Activated CD4-positive, alpha-beta memory T cell treated with anti-CD3 and anti-CD28 coated beads for 36 hours (primary cell): ENCODE results near the gene CCL15. TPM values are rescaled to one million over a fixed set of nuclear protein-coding genes. Genes with fewer than 3 reads are reported as not detected.
"Not testable (repeated sequence)": the region's sequence is repeated elsewhere in the genome, so short reads cannot be mapped to it uniquely, and the experiment has no call there.

Experiments used
- CTCF ChIA-PET: fragments of 350-600 bp; sonication (Branson Sonifier 250); formaldehyde crosslinking; loops from one replicate; lab custom pipeline; 2021; ENCODE audit warnings: antibody characterized with exemption, inconsistent platforms; lab: Charles Lee
- POLR2A ChIA-PET: fragments of 350-600 bp; sonication (Branson Sonifier 250); formaldehyde crosslinking; loops from one replicate; lab custom pipeline; 2021; ENCODE audit warnings: antibody characterized with exemption; lab: Charles Lee
- DNase-seq: peaks from one replicate; pipeline ENCODE4 v3.0.0-alpha.2; 2020
- H3K27ac Mint-ChIP-seq: one replicate; pipeline ENCODE4 v1.8.0; 2021; ENCODE audit warnings: mixed read lengths
- H3K27me3 Mint-ChIP-seq: one replicate; pipeline ENCODE4 v1.8.0; 2021; ENCODE audit warnings: mixed read lengths
- H3K36me3 Mint-ChIP-seq: one replicate; pipeline ENCODE4 v1.8.0; 2021; ENCODE audit warnings: mixed read lengths
- H3K4me1 Mint-ChIP-seq: one replicate; pipeline ENCODE4 v1.8.0; 2021; ENCODE audit warnings: low read depth, mixed read lengths
- H3K4me3 Mint-ChIP-seq: one replicate; pipeline ENCODE4 v1.8.0; 2021; ENCODE audit warnings: mild to moderate bottlenecking, mixed read lengths
- H3K9me3 Mint-ChIP-seq: one replicate; pipeline ENCODE4 v1.8.0; 2021; ENCODE audit warnings: mixed read lengths
- intact Hi-C: fragments of 100-400 bp; cut with micrococcal nuclease; formaldehyde crosslinking; loops from one replicate; pipeline ENCODE4 v1.15.1; 2023
- total RNA-seq, 2 experiments: library from RNA; stranded (reverse); gene quantifications; one replicate each; pipeline ENCODE4 v1.2.3, GENCODE V29; 2021

CCL15 gene
- not detected for total RNA-seq

DNA sequence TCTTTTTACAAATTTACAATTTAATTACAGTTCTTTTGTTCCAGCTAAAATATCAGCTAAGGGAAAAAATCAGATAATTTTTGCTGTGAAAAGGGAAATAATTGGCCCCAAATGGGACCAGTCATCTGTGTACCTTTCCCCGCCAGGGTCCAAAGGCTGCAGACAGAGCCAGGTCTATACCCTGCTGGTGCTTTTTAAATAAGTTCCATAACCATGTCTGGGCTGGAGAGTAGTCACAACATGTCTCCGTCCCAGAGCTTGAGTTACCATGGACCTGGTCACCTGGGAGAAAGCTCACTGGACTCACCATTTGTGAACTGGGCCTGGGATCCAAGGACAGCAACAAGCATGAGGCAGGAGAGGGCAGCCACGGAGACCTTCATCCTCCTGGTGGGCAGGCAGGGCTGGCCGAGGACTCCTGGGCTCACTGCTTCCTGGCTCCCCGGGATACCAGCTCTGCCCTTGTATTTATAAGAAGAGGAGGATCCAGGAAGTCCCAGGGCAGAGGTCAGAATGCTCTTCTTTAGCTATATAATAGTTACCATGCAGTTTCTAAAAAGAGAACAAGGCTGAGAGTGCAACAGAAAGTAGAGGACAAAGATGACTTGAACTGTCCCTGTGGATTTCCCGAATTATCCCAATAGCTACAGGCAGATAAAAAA lies at the start of gene CCL15:
CCL15 (minus strand) TSS at position 444 of the 662 bp plus-strand sequence; CDS start at position 383, 61 bp downstream.
- H3K9me3 Mint-ChIP-seq: no peaks in the 10 kb centered on the region
- ChIA-PET POLR2A (no interaction called here), CTCF (no interaction called here)
- H3K27ac Mint-ChIP-seq: no peak within 1 kb of the TSS
- peaks cover 6% of the 10 kb centered on the region for H3K4me1 Mint-ChIP-seq
- H3K27me3 Mint-ChIP-seq: peaks cover 15% of the 10 kb centered on the region
- intact Hi-C loops: no loop called here
- DNase-seq: no peak
- H3K36me3 Mint-ChIP-seq: no peaks in the 10 kb centered on the region
- H3K4me3 Mint-ChIP-seq: no peak within 1 kb of the TSS

DNA sequence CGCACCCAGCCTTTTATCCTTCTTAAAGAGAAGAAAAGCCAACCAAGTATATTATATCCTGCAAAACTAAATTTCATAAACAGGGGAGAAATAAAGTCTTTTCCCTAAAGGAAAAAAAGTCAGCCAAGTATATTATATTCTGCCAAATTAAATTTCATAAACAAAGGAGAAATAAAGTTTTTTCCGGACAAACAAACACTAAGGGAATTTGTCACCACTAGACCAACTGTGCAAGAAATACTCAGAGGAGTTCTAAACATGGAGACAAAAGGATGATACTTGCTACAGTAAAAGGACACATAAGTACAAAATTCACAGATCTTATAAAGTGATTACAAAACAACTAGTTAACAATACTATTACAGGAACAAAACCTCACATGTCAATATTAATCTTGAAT lies 48.3 kb upstream of the CCL15 start:
- POLR2A ChIA-PET: no interaction called here
- H3K4me3 Mint-ChIP-seq: no peak overlapping the region
- H3K27ac Mint-ChIP-seq: no peak overlapping the region
- CTCF ChIA-PET: no interaction called here
- no peak for DNase-seq
- intact Hi-C loops: no loop called here
- H3K9me3 Mint-ChIP-seq: peaks cover 28% of the 10 kb centered on the region
- H3K27me3 Mint-ChIP-seq: peaks cover 36% of the 10 kb centered on the region
- peaks cover 5% of the 10 kb centered on the region for H3K36me3 Mint-ChIP-seq
- H3K4me1 Mint-ChIP-seq: no peaks in the 10 kb centered on the region

GRCh38 chr17:36048066-36048465 lies 46.7 kb upstream of the CCL15 start:
- H3K9me3 Mint-ChIP-seq: peaks cover 28% of the 10 kb centered on the region
- peaks cover 41% of the 10 kb centered on the region for H3K27me3 Mint-ChIP-seq

DNA sequence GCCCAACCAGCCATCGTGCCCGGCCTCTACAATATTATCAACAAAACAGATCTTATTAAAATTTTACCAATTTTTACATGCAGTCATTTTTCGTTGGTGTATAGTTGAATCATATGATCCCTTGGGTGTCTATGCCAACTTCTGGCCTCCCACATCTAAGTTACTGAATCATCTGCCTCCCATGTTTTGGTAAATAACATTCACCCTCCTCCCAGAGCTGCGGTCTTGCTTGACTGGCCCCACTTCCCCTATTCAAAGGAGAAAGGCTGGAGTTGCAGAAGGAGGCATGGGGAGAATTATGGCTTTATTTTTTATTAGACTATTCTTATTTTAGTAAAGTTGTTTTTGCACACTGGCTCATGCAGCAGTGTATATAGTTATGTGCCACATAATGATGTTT lies 34.9 kb upstream of the CCL15 start:
- POLR2A ChIA-PET: no interaction called here
- Mint-ChIP-seq H3K27ac (no peak overlapping the region), H3K36me3 (no peaks in the 10 kb centered on the region), H3K27me3 (peaks cover 7% of the 10 kb centered on the region), H3K4me1 (no peaks in the 10 kb centered on the region), H3K4me3 (no peak overlapping the region), H3K9me3 (no peaks in the 10 kb centered on the region)
- no peak for DNase-seq
- CTCF ChIA-PET: no interaction called here
- intact Hi-C loops: no loop called here

More at GRCh38 chr17:36048066-36048465, 46.7 kb upstream of the CCL15 start:
- no peak overlapping the region for H3K27ac Mint-ChIP-seq
- no peak for DNase-seq
- no peak overlapping the region for H3K4me3 Mint-ChIP-seq
- intact Hi-C loops: no loop called here
- H3K36me3 Mint-ChIP-seq: peaks cover 5% of the 10 kb centered on the region
- H3K4me1 Mint-ChIP-seq: no peaks in the 10 kb centered on the region
- ChIA-PET CTCF (no interaction called here), POLR2A (no interaction called here)

DNA sequence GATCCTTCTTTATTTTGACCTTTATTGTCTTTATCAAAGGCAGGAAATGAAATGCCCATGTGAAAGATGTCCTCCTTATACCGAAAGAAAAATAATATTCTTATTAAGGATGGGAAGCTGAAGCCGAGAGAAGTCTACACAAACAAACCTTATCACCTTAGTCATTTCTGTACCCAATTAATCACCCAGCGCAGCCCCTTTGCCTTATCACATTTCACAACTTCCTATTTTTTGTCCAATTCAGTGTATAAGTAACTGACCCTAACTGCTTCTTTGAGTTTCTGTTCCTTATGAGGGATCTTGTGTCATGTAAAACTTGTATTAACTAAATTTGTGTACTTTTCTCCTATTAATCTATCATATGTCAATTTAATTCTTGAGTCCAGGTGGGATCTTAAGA lies 32.8 kb upstream of the CCL15 start:
- CTCF ChIA-PET: no interaction called here
- no peak overlapping the region for H3K4me3 Mint-ChIP-seq
- intact Hi-C loops: no loop called here

GRCh38 chr17:36030956-36031355 lies 29.6 kb upstream of the CCL15 start:
- intact Hi-C loops: no loop called here
- H3K9me3 Mint-ChIP-seq: no peaks in the 10 kb centered on the region
- ChIA-PET CTCF (no interaction called here), POLR2A (no interaction called here)
- H3K4me1 Mint-ChIP-seq: no peaks in the 10 kb centered on the region
- no peak overlapping the region for H3K4me3 Mint-ChIP-seq
- H3K27ac Mint-ChIP-seq: no peak overlapping the region
- peaks cover 20% of the 10 kb centered on the region for H3K27me3 Mint-ChIP-seq
- no peaks in the 10 kb centered on the region for H3K36me3 Mint-ChIP-seq
- DNase-seq: no peak

More for the DNA sequence above, 32.8 kb upstream of the CCL15 start:
- no peak for DNase-seq
- Mint-ChIP-seq H3K9me3 (no peaks in the 10 kb centered on the region), H3K36me3 (no peaks in the 10 kb centered on the region), H3K4me1 (no peaks in the 10 kb centered on the region), H3K27me3 (peaks cover 13% of the 10 kb centered on the region), H3K27ac (no peak overlapping the region)
- POLR2A ChIA-PET: no interaction called here

- no peaks in the 10 kb centered on the region for H3K36me3 Mint-ChIP-seq
- peaks cover 29% of the 10 kb centered on the region for H3K27me3 Mint-ChIP-seq
- POLR2A ChIA-PET: no interaction called here
- H3K4me3 Mint-ChIP-seq: no peak overlapping the region
- DNase-seq: no peak
- no peaks in the 10 kb centered on the region for H3K4me1 Mint-ChIP-seq
- CTCF ChIA-PET: interaction anchor here (0.9 kb wide), 1 partner anchor 124 kb away, joined by 3 read pairs; no protein-coding TSS in a partner anchor
- no peaks in the 10 kb centered on the region for H3K9me3 Mint-ChIP-seq
- intact Hi-C loops: no loop called here
- H3K27ac Mint-ChIP-seq: no peak overlapping the region
Observed at GRCh38 chr17:36027761-36028160, 26.4 kb upstream of the CCL15 start.

- DNase-seq: no peak
- ChIA-PET POLR2A (no interaction called here), CTCF (interaction anchor here (1.0 kb wide), 1 partner anchor 48 kb away, joined by 3 read pairs; no protein-coding TSS in a partner anchor)
- intact Hi-C loops: no loop called here
- peaks cover 47% of the 10 kb centered on the region for H3K27me3 Mint-ChIP-seq
- no peaks in the 10 kb centered on the region for H3K4me1 Mint-ChIP-seq
- H3K27ac Mint-ChIP-seq: no peak overlapping the region
- no peaks in the 10 kb centered on the region for H3K36me3 Mint-ChIP-seq
- H3K4me3 Mint-ChIP-seq: no peak overlapping the region
- no peaks in the 10 kb centered on the region for H3K9me3 Mint-ChIP-seq
Observed at GRCh38 chr17:36024106-36024869, 22.9 kb upstream of the CCL15 start.

GRCh38 chr17:36019423-36019822 lies 18.1 kb upstream of the CCL15 start:
- intact Hi-C loops: no loop called here
- ChIA-PET CTCF (no interaction called here), POLR2A (no interaction called here)
- no peak overlapping the region for H3K4me3 Mint-ChIP-seq
- no peaks in the 10 kb centered on the region for H3K36me3 Mint-ChIP-seq
- H3K27me3 Mint-ChIP-seq: peaks cover 41% of the 10 kb centered on the region
- DNase-seq: no peak
- no peaks in the 10 kb centered on the region for H3K9me3 Mint-ChIP-seq
- H3K4me1 Mint-ChIP-seq: no peaks in the 10 kb centered on the region
- no peak overlapping the region for H3K27ac Mint-ChIP-seq

- H3K4me1 Mint-ChIP-seq: no peaks in the 10 kb centered on the region
- peaks cover 34% of the 10 kb centered on the region for H3K27me3 Mint-ChIP-seq
- H3K27ac Mint-ChIP-seq: no peak within 1 kb of the TSS
- DNase-seq: no peak
- intact Hi-C loops: no loop called here
- POLR2A ChIA-PET: no interaction called here
- no peak within 1 kb of the TSS for H3K4me3 Mint-ChIP-seq
- no peaks in the 10 kb centered on the region for H3K36me3 Mint-ChIP-seq
- no peaks in the 10 kb centered on the region for H3K9me3 Mint-ChIP-seq
- CTCF ChIA-PET: no interaction called here
Observed at GRCh38 chr17:36017799-36018198, 16.4 kb upstream of the CCL15 start, which contains the start of gene CCL23. CCL23 (minus strand) TSS chr17:36017972; CDS start chr17:36017897, 75 bp downstream.

GRCh38 chr17:36016555-36016954 lies 15.2 kb upstream of the CCL15 start:
- Mint-ChIP-seq H3K4me1 (no peaks in the 10 kb centered on the region), H3K9me3 (no peaks in the 10 kb centered on the region)

DNA sequence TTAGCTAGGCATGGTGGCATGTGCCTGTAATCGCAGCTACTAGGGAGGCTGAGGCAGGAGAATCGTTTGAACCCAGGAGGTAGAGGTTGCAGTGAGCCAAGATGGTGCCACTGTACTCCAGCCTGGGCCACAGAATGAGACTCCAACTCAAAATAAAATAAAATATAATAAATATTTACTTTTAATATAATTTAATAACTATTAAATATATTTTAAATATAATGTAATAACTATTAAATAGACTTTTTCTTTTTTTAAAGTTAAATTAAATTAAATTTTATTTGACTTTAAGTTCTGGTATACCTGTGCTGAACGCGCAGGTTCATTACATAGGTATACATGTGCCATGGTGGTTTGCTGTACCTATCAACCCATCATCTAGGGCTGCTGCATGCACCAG lies 14.5 kb upstream of the CCL15 start:
- CTCF ChIA-PET: interaction anchor here (0.6 to 1.0 kb wide), 2 partner anchors 41 to 47 kb away, joined by 3 read pairs; no protein-coding TSS in a partner anchor
- H3K9me3 Mint-ChIP-seq, H3K36me3 Mint-ChIP-seq, H3K4me3 Mint-ChIP-seq, DNase-seq, H3K27ac Mint-ChIP-seq, POLR2A ChIA-PET, H3K4me1 Mint-ChIP-seq, intact Hi-C loops: not testable (repeated sequence)
- H3K27me3 Mint-ChIP-seq: peaks cover 22% of the 10 kb centered on the region

More at GRCh38 chr17:36016555-36016954, 15.2 kb upstream of the CCL15 start:
- H3K27ac Mint-ChIP-seq: no peak overlapping the region
- H3K4me3 Mint-ChIP-seq: no peak overlapping the region
- no peak for DNase-seq
- no peaks in the 10 kb centered on the region for H3K36me3 Mint-ChIP-seq
- CTCF ChIA-PET: no interaction called here
- H3K27me3 Mint-ChIP-seq: peaks cover 23% of the 10 kb centered on the region
- intact Hi-C loops: no loop called here
- POLR2A ChIA-PET: no interaction called here
